Measurements from ENCODE around the gene SLC7A11.

Gene SLC7A11

DNA sequence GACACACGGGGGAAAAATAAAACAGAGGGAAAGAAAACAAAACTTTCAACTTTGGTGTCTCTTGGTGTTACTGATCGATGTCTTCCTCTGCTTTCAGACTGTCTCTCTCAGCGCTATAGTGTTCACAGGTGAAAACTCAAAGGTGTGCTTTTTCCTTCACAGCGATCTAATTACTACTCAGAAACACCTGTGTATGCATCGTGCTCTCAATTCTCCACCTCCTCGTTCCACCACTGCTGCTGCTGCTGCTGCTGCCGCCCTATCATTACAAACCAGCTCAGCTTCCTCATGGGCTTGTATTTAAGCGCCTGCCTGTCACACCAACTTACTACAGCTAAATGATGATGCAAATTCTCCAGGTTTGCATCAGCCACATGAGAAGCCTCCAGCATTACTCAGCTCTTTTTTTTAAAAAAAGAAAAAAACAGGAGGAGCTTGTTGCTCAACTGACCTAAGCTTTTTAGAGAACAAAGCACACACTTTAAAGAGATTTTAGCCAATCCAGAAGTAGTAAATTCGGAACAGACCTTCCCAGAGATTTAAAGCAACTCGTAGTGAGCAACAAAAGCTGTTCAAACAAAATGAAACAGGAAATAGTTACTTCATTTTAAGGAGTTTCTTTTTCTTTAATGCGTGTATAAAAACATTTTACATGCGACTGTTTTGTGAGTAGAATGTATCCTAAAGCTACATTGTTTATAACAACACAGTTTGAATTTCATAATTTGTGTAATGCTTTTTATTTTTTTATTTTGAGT lies at the start of gene SLC7A11:
Gene SLC7A11, minus strand, starts transcription at position 274 of the 758 bp plus-strand sequence. CDS start 280 bp downstream, outside the sequence.
- peak; percentile 85 for DNase-seq

- no peak for DNase-seq
Measured at GRCh38 chr4:138291431-138291830, 49.3 kb upstream of the SLC7A11 start.

GRCh38 chr4:138290805-138291204 lies 48.7 kb upstream of the SLC7A11 start:
- no peak for DNase-seq

DNA sequence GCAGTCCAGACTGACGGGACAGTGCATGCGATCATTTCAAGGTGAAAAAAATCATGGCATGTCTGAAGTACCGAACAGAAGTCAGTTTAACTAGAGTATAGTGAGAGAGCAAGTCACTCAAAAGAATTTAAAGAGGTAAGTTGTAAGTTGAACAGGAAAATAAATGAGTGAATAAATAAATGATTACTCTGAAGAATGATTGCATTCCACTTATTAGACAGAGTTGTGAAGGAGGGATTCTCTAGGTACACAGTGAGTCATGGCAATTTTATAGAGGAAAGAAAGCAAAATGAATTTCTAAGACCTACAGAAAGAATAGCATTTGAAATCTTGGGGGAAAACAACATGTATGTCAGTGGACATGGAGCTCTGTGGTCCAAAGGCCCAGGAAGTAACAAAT lies 37.1 kb upstream of the SLC7A11 start:
- no peak for DNase-seq

GRCh38 chr4:138277133-138277532 lies 35.0 kb upstream of the SLC7A11 start:
- no peak for DNase-seq

DNA sequence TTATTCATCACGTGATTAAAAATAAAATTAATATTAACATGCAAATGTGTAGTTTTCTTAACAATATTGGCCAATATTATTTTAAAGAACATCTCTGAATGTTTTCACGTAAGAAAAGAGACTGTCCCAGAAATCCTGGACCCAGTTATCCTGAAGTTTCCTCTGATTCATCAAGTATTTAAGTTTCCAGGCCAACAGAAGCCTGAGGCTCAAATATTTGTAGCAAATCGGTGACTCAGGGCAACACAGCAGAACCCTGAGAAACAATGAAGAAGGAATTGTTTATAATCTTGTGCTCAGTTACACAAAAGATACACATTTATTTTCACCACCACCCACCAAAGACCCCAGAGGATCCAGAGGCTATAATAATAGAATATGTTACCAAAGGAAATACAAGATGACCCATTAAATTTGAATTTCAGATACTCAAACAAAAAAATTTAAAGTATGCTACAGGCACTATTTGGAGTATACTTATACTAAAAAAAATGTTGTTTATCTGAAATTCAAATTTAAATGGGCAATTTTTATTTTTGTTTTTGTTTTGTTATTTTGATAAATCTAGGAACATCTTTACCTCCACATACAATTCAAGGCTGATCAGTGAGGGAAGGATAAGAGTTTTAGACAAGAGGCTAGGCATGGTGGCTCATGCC lies 33.9 kb upstream of the SLC7A11 start:
- no peak for DNase-seq

GRCh38 chr4:138275216-138275615 lies 33.1 kb upstream of the SLC7A11 start:
- DNase-seq: no peak

DNA sequence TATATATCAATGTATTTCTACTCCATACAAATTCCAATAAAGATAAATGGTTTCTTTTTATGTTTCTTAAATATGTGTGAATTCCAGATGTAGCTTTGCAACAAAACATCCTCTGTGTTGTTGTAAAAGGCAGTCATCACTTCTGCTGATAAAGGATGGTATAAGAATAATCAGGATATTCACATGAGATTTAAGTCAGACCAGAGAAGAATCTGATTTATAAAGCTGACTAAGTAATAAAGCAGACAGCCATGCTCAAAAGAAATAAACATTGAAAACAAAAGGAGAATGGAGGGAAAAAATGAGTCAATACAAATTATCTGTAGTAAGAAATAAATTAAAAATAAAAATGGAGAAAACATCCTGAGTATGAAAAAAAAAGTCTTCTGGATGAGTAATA lies 27.0 kb upstream of the SLC7A11 start:
- DNase-seq: no peak

DNA sequence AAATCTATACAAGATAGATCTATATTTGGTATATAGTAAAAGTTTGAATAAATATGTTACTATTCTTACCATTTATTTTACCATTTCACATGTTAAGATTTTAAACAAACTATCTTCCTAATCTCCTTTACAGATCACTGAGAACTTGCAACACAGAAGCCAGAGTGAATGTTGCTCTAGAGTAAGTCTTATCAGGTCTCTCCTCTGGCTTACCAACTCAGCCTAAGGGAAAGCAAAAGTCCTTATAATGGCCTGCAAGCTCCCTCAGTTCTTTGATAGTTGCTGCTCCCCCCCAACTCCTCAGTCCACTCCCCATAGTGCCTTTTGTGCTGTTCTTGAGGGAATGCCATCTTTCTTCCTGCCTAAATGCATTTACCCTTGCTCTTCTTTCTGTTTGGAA lies 25.7 kb upstream of the SLC7A11 start:
- DNase-seq: no peak

- DNase-seq: no peak
Measured at GRCh38 chr4:138266948-138267347, 24.8 kb upstream of the SLC7A11 start.

DNA sequence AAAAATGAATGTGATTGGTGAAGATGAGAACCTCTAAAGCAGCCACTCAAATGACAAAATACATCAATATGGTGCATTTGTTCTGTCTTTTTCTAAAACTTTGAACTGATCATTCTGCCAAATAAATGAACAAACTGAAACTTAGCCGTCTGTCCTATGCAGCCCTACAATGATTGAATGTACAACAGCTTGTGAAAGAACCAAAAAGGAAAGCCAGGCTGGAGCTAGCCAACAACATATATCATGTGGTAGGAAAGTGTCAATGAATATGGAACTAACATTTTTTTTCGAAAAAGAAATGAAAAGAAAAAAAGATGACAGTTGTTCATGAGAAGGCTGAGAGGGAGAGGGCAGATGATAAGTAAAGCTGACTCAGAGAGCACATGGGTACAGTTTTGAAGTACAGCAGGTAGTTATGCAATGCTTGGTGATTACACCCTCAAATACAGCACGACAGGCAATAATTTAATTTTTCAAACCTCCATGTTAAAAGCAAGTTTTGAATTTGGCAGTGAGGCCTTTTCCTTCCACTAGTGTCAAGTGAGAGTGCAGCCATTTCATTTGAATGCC lies 21.2 kb upstream of the SLC7A11 start:
- DNase-seq: no peak

GRCh38 chr4:138262469-138262868 lies 20.3 kb upstream of the SLC7A11 start:
- no peak for DNase-seq

DNA sequence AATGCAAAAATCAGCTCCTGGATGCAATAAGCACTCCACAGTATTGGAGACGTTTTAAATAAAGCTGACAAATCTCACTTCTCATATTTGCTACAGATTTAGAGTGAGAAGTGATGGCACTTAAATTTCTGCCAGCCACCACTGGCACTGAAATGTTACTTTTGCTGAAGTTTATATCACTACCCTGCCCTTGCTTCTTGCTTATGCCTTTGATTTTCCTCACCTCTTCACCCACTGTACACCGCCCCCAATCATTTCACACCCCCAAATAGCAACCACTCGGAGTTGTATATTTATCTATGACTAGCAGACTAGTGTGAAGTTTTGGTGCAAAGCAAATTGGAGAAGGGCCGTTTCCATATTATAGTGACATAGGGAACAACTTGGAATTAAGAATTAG lies 19.9 kb upstream of the SLC7A11 start:
- DNase-seq: no peak

DNA sequence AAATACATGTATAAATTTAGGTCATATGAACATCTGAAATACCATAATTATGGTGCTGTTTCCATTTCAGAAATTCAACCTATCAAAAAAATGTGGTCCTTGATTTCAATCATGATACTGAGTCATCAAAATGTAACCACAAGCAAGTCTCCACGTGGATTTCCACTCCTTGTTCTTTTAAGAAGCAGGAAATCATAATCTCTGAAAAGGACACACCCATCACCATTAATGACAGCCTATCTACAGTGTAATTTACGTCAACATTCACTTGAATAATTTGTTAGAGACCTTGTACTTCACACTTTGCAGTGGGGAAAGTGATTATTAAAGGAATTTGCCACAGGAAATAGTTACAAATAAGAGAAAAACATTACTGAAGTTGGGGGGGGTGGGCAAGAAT lies 17.7 kb upstream of the SLC7A11 start:
- no peak for DNase-seq

DNA sequence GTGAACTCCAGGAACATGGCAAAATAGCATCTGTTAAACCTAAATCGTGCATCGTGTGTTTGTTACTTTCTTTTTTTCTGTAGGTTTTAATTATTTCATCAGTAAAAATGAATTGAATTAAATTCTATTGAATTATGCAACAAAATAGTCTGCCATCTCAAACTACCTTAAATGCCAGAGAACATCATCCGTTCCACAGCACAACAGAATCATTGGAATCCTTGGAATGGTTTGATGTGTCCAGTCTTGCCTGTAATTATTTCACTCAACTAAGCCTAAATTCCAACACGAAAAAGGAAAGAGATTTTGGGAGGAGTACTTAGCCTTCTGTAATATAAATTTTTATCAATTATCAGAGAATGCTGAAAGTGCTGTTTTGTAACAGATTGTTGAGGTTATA lies 17.1 kb upstream of the SLC7A11 start:
- no peak for DNase-seq

- DNase-seq: no peak
Measured at GRCh38 chr4:138256608-138257007, 14.5 kb upstream of the SLC7A11 start.

DNA sequence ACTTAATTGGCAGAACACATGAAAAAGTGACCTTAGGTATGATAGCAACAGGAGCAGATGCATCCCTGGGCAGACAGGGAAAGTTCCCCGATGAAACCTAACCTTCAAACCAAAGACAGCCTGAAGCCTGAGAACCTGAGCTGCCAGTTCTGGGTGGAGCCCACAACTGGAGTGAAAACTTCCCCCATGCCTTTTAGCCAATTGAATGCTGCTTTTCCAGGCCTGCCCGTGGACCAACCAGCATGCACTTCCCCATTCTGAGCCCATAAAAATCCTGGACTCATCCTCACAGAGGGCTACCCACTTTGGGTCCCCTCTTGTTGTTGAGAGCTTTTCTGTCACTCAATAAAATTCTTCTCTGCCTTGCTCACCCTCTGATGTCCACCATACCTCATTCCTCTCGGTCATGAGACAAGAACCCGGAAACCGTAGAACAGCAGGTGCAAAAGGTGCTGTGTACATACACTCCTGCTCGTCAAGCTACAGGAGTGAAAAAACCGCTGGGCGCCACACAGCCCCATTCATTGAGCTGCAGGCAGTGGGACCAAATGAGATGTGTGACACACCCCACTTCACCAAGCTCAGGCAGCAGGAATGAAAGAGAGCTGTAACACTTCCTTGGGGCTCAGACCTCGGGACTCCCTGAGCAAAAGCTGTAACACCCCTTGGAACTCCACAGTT lies 13.9 kb upstream of the SLC7A11 start:
- DNase-seq: no peak

DNA sequence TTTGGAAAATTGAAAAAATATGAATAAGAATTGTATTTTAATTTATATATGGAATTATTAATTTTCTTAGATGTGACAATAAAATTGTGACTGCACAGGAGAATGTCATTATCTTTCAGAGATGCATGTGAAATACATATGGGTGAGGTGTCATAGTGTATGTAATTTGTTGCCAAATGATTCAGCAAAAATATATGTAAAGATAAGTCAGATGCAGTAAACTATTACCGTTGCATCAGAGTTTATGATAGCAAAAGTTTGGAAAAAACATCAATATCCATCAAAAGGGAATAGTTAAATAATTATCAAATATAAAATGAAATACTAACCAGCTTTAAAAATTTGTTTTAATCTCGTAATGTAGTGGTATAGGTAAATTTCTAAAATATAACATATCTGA lies 10.4 kb upstream of the SLC7A11 start:
- DNase-seq: no peak

GRCh38 chr4:138251938-138252337 lies 9.8 kb upstream of the SLC7A11 start:
- DNase-seq: no peak

DNA sequence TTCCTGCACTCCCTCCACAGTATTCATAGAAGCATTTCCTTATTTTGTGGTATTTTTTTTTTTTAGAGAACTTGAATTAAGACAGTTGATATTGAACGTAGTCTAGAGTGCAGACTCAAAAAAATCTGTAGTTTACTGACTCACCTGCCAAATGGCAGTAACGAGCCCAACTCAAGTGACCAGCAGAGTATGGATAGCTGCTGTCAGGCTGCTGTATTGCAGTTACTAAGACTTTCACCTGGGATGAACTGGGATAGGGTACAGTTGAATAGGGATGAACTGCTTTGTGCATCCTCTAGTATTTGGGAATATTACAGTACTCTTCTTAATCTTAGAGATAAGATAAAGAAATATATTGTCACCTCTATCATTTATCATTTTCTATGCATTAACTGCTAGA lies 7.0 kb upstream of the SLC7A11 start:
- DNase-seq: no peak

DNA sequence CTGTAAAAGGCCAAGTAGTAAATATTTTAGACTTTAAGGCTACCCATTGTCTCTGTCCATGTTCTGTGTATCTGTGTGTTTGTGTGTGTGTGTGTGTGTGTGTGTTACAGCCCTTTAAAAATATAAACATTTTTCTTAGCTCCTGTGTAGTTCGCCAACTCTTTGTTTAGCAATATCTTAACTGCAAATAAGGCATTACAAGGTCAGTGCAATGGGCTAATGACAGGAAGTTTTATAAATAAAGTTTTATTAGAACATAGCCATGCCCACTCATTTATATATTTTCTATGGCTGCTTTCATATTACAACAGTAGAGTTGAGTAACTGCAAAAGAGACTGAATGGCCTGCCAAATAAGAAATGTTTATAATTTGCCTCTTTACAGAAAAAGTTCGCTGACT lies 5.9 kb upstream of the SLC7A11 start:
- DNase-seq: no peak

GRCh38 chr4:138247643-138248042 lies 5.5 kb upstream of the SLC7A11 start:
- no peak for DNase-seq

DNA sequence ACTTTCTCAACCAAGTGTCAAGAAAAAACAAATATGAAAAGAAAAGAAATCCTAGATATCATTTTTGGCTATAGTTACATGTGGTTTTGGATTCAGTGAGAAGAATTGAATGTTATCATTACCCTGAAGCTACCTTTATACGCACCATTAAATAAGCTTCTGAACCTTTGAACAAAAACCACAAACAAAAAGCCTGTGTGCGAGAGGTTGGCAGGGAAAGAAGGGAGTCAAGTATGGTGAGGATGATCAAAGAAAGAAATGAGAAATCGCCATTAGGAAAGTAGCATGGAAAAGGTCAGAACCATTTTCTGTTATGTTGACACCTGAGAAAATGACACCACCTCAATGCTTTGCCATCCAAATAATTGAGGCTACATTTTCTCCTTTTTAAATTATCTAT lies 1.2 kb upstream of the SLC7A11 start:
- DNase-seq: no peak

DNA sequence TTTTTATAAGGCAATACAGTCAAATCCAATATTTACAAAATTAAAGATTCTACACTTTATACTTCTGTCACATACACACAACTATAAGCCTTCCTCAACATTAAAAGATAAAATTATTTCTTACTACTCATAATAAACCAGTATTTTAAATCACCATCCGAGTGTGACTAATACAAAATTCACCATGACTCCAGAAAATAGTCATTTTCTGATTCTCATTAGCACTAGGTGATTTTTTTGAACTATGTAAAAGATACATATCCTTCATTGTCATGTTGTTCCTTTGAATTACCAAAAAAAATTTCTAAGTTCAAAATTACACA lies 646 bp upstream of the SLC7A11 start:
- no peak for DNase-seq
